Kidney capillary endothelial cell (primary cell): ENCODE data around the gene FBXW8.

Experiments used
- DNase-seq: peaks from one replicate; pipeline ENCODE4 v3.0.0-alpha.2; 2018; ENCODE audit warnings: low spot score

The FBXW8 gene

DNA sequence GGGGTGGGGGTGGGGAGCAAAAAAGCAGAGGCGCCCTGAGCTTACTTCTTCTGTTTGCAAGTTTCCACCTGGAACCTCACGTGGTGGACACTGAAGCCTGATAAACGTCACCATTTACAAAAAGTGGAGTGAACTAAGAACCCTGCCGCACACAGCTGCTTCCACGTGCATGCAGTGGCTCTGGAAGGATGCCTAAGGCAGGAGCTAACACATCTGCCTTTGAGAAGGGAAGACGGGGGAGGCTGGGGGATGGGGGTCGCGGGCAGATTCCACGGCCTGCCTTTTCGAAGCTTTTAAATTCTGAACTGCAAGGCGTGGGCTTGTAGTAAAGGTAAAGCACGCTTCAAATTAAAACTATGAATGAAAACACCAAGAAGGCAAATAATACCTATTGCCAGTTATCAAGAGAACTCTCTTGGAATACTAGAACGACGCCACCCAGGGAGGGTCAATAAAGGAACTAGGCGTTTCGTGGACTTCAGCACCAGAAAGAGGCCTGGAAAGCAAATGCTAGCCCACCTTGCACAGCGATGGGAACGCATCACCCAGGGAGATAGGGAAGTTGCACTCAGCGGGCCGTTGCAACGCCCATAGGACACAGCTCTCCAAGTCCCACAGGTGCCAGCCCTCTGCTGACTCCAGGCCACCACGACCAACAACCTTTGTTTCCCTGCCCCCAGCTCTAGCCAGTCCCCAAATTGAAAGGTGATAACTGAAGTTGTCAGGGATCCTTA, 126.7 kb downstream of the FBXW8 start:
- no peak for DNase-seq

- DNase-seq: no peak
Measured at GRCh38 chr12:117038023-117038680, 127.4 kb downstream of the FBXW8 start.

DNA sequence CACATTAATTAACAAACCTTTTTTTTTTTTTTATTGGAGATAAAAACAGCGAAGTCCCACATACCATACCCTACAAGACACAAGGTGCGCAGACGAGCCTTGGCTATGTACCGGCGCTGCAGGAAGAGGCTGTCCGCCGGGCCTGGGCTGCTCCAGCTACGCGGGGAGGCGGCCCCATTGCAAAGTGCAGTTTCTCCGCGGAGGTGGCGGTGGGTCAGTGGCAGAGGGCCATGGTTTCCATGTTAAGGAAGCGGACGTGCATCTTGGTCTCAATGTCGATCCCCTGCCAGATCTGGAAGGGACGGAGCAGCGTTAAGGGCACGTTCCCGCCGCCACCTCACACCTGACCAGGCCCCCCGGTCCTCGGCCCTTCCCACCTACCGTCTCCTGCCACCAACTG, 128.2 kb downstream of the FBXW8 start:
- DNase-seq: no peak

DNA sequence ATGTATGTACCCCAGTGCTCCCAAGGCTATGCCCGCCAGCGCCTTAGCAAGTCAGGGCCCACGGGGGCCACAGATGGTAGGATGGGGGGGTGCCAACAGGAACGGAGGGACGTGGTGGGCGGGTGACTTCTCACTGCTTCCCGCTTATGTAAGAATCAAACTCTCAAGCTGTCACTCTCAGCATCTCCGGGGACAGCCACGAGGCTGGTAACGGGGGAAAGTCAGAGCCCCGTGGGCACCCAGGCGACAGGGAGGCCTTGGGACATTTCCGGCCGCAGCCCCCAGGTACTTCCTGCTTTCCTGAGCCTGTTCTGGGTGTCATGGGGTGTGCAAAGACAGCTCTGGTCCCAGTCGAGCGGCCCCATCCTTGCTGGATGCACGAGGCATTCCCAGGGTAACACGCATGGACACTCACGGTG, 129.2 kb downstream of the FBXW8 start:
- no peak for DNase-seq

DNA sequence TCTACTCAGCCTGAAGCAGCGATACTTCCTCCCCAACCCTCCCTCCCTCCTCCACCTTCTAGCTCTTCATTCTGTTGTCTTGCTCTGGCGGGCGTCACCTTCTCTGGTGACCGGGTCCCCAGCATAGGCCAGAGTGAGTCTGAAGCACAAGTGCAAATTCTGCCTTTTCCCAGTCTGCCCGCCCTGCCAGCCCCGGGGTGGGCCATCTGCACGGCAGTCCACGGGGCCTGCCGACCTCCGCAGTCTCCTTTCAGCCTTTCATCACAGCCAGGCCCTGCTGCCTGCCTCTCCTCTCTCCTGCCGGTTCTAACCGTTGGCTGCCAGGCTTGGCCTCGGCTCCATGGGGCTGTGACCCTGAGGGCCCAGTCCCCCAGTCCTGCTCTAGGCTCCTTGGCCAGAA, 129.7 kb downstream of the FBXW8 start:
- DNase-seq: no peak

DNA sequence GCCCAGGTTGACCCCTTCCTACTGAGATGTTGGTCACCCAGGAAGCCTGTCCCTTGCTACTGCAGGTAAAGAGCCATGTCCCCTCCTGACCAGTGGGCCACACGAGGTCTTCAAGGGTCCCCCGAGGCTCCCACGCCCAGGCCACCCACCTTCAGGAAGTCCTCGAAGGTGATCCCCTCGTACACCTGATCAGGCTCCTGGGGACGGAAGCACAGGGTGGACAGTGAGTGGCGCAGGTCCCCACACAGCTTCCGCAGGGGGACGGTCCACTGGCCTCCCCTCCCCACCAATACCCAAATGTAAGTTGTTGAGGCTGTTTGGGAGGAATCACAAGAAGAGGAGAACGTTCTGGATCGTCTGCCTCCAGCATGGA, 131.0 kb downstream of the FBXW8 start:
- DNase-seq: no peak

DNA sequence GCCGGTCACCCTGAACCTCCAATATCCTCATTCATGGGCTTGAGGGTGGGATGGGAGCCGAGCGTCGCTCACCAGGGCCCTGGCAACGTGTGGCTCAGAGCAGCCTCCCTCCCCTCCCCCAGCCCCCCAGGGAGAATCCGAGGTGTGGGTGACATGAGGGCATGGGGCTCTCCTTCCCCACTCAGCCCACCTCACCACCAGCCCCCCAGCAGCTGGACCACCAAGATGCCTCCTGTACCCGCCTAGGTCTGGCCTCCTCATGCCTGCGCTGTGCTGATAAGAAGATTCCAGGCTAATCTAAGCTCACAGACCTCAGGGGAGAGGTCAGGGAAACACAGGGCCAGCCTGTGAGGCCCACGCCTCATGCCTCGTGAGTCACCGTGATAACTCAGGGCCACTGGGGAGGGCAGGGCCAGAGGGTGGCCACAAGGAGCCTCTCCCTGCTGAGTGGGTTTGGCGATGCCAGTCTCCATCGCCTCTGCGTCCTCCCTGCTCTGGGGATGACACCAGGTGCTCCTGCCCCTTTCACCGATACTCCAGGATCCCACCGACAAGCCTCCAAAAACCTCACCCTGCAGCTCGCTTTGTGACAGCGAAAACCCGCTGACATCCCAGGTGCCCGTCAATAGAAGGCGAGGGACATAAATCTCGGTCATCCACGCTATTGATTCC, 131.6 kb downstream of the FBXW8 start:
- DNase-seq: no peak

- DNase-seq: no peak
Measured at GRCh38 chr12:117042862-117043261, 132.1 kb downstream of the FBXW8 start.

- no peak for DNase-seq
Measured at GRCh38 chr12:117044311-117044710, 133.6 kb downstream of the FBXW8 start.

DNA sequence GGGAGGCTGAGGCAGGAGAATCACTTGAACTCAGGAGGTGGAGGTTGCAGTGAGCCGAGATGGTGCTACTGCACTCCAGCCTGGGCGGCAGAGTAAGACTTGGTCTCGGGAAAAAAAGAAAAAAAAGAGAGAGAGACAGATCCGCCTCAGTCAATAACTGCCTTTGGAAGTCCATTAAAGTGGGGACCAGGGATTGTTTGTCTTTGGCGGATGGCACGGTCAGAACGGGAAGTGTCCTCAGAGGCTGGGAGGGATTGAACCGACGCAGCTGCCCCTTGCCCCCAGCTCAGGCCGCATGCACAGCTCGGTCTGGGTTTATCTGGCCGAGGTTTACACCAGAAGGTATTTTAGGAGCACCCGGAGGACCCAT, 134.0 kb downstream of the FBXW8 start:
- no peak for DNase-seq

GRCh38 chr12:117045160-117046010, 134.6 kb downstream of the FBXW8 start:
- no peak for DNase-seq

- no peak for DNase-seq
Measured at GRCh38 chr12:117046011-117046369, 135.2 kb downstream of the FBXW8 start.

- no peak for DNase-seq
Measured at GRCh38 chr12:117046425-117046824, 135.7 kb downstream of the FBXW8 start.

DNA sequence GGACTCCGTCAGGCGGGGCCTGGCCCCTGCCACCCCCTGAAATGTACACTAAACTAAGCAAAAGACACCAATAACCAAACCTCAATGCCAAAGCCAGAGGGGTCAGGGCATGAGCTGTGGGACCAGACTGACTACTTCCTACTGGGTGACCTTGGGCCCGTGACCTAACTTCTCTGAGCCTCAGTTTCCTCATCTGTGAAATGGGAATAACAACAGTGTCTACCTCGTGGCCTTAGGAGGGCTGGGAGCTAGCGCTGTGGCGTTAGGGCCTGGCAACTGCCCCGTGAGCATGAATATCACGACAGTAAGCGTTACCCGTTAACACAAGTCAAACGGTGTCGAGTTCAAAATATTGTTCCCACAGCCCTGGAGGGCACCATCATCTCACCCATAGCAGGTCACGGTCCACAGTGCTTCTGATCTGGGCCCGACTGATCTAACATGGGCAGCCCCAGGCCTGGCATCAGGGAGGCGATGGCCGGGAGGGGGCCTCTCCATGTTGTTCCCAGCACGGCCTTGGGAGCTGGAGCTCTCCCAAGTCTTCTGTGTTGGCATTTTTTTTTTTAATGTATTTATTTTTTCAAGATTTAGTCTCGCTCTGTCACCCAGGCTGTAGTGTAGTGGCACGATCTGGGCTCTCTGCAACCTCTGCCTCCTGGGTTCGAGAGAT, 136.2 kb downstream of the FBXW8 start:
- no peak for DNase-seq

GRCh38 chr12:117047810-117048584, 137.2 kb downstream of the FBXW8 start:
- peak; percentile 56 for DNase-seq

- DNase-seq: no peak
Measured at GRCh38 chr12:117048585-117048904, 137.8 kb downstream of the FBXW8 start.

GRCh38 chr12:117049295-117049694, 138.5 kb downstream of the FBXW8 start:
- no peak for DNase-seq

GRCh38 chr12:117050060-117050459, 139.3 kb downstream of the FBXW8 start:
- no peak for DNase-seq

- no peak for DNase-seq
Measured at GRCh38 chr12:117051380-117051779, 140.6 kb downstream of the FBXW8 start.

- no peak for DNase-seq
Measured at GRCh38 chr12:117052386-117053049, 141.8 kb downstream of the FBXW8 start.

- DNase-seq: no peak
Measured at GRCh38 chr12:117053050-117053400, 142.3 kb downstream of the FBXW8 start.
